CD14-positive monocyte (primary cell): ENCODE data around the gene ADCY2. TPM values are rescaled to one million over a fixed set of nuclear protein-coding genes. Genes with fewer than 3 reads are reported as not detected.
A peak's percentile ranks its signal among the peaks of the same experiment; 100 is the strongest.

ENCODE experiments used
- DNase-seq, 3 donors: peaks; one replicate each; pipeline ENCODE4 v3.0.0-alpha.2; 2011 to 2022
- H2AFZ ChIP-seq: 2 replicates; pipeline ENCODE4 v1.6.0; 2012; ENCODE audit warnings: mild to moderate bottlenecking, low read depth, low read length, inconsistent platforms; ENCODE audit not compliant: insufficient read depth, poor library complexity, severe bottlenecking
- H3K27ac ChIP-seq, 2 donors: 1 replicate in 1 of 2; 2 replicates in 1 of 2; pipeline ENCODE4 v1.5.1; 2012 to 2013; ENCODE audit warnings: low read length in 2 of 2, control low read depth in 1 of 2, inconsistent platforms in 1 of 2, low read depth in 1 of 2, mild to moderate bottlenecking in 1 of 2
- H3K27me3 ChIP-seq, 2 donors: one replicate each; pipeline versions ENCODE4 v1.6.0 to v1.6.1; 2011 to 2013; ENCODE audit warnings: low read length in 2 of 2; ENCODE audit not compliant: control insufficient read depth in 2 of 2, insufficient read depth in 2 of 2
- H3K36me3 ChIP-seq, 2 donors: replicated peaks in 1 of 2; 1 replicate in 1 of 2; 2 replicates in 1 of 2; pipeline versions ENCODE4 v1.5.1 to v1.6.1; 2012 to 2013; ENCODE audit warnings: low read length in 2 of 2, control low read depth in 1 of 2, inconsistent platforms in 1 of 2, mild to moderate bottlenecking in 1 of 2; ENCODE audit not compliant: insufficient read depth in 2 of 2, control insufficient read depth in 1 of 2
- H3K4me1 ChIP-seq, 2 donors: 1 replicate in 1 of 2; 2 replicates in 1 of 2; pipeline versions ENCODE4 v1.5.1 to v1.6.1; 2012 to 2013; ENCODE audit warnings: low read length in 2 of 2, control low read depth in 1 of 2, inconsistent platforms in 1 of 2, mild to moderate bottlenecking in 1 of 2, moderate library complexity in 1 of 2; ENCODE audit not compliant: insufficient read depth in 2 of 2, control insufficient read depth in 1 of 2
- H3K4me2 ChIP-seq: replicated peaks from 2 replicates; pipeline ENCODE3; 2012; ENCODE audit warnings: low read length, moderate library complexity, mild to moderate bottlenecking; ENCODE audit not compliant: poor library complexity, severe bottlenecking; ENCODE audit errors: extremely low read depth
- H3K4me3 ChIP-seq, 3 experiments: fragments of 200-600 bp in 1 of 3; sonication (generic) in 1 of 3; replicated peaks in 1 of 3; 1 replicate in 2 of 3; 2 replicates in 1 of 3; pipeline ENCODE4 v1.5.1; 2011 to 2013; ENCODE audit warnings: low read length in 3 of 3, mild to moderate bottlenecking in 3 of 3, control low read depth in 2 of 3, low read depth in 2 of 3, inconsistent platforms in 1 of 3, moderate library complexity in 1 of 3
- H3K79me2 ChIP-seq: 2 replicates; pipeline ENCODE4 v1.6.0; 2012; ENCODE audit warnings: mild to moderate bottlenecking, control low read depth, inconsistent platforms, low read length, moderate library complexity; ENCODE audit not compliant: insufficient read depth
- H3K9ac ChIP-seq: 2 replicates; pipeline ENCODE4 v1.6.0; 2017; ENCODE audit warnings: low read length, mild to moderate bottlenecking; ENCODE audit not compliant: insufficient read depth, poor library complexity, severe bottlenecking
- H3K9me3 ChIP-seq, 2 donors: replicated peaks in 1 of 2; 1 replicate in 1 of 2; 2 replicates in 1 of 2; pipeline versions ENCODE4 v1.5.1 to v1.6.1; 2012 to 2013; ENCODE audit warnings: low read length in 2 of 2, control low read depth in 1 of 2; ENCODE audit not compliant: control insufficient read depth in 1 of 2, insufficient read depth in 1 of 2
- H4K20me1 ChIP-seq: 2 replicates; pipeline ENCODE4 v1.6.0; 2012; ENCODE audit warnings: mild to moderate bottlenecking, low read length, control low read depth, moderate library complexity; ENCODE audit not compliant: insufficient read depth
- H3K27ac Mint-ChIP-seq, 7 donors: one replicate each; pipeline ENCODE4 v1.8.0; 2020; ENCODE audit warnings: mild to moderate bottlenecking in 7 of 7, mixed read lengths in 7 of 7, moderate library complexity in 6 of 7, inconsistent platforms in 2 of 7
- H3K27me3 Mint-ChIP-seq, 3 donors: one replicate each; pipeline ENCODE4 v1.8.0; 2021 to 2022; ENCODE audit warnings: low read depth in 3 of 3, mild to moderate bottlenecking in 3 of 3, mixed read lengths in 3 of 3, moderate library complexity in 3 of 3, inconsistent platforms in 1 of 3
- H3K36me3 Mint-ChIP-seq, 2 donors: one replicate each; pipeline ENCODE4 v1.8.0; 2020; ENCODE audit warnings: mixed read lengths in 2 of 2, inconsistent platforms in 1 of 2, mild to moderate bottlenecking in 1 of 2
- H3K4me1 Mint-ChIP-seq: one replicate; pipeline ENCODE4 v1.8.0; 2020; ENCODE audit warnings: mild to moderate bottlenecking, mixed read lengths
- H3K4me3 Mint-ChIP-seq, 2 donors: one replicate each; pipeline ENCODE4 v1.8.0; 2020; ENCODE audit warnings: mild to moderate bottlenecking in 2 of 2, mixed read lengths in 2 of 2, moderate library complexity in 1 of 2
- H3K9me3 Mint-ChIP-seq, 7 donors: one replicate each; pipeline ENCODE4 v1.8.0; 2020 to 2022; ENCODE audit warnings: mixed read lengths in 7 of 7, mild to moderate bottlenecking in 6 of 7, moderate library complexity in 6 of 7, inconsistent platforms in 2 of 7
- CTCF ChIP-seq: fragments of 200-600 bp; IDR thresholded peaks from one replicate; pipeline ENCODE4 v1.8.0; 2022; ENCODE audit warnings: antibody characterized with exemption, mild to moderate bottlenecking
- WGBS: methylation state at CpG from one replicate; pipeline ENCODE4 v1.1.5; 2013; ENCODE audit warnings: missing lambda C conversion rate; ENCODE audit not compliant: insufficient coverage; 5-methylcytosine and 5-hydroxymethylcytosine counted together
- intact Hi-C, 2 donors: fragments of 100-400 bp; cut with micrococcal nuclease; formaldehyde crosslinking; loops; one replicate each; pipeline versions ENCODE4 v1.15.0 to v1.15.1; 2023
- polyA plus RNA-seq, 3 donors: library from polyadenylated mRNA; depleted of rRNA in 1 of 3; unstranded in 2 of 3; stranded (reverse) in 1 of 3; fragments of 300-500 nt in 2 of 3; fragments of >200 nt in 1 of 3; fragmentation: Illumina TruSeq in 2 of 3; gene quantifications; 1 replicate in 2 of 3; 2 replicates in 1 of 3; pipeline ENCODE4 v1.2.3, GENCODE V29; 2012 to 2021

ADCY2 gene
- polyA plus RNA-seq, 3 donors, result not detected

- Histone ChIP-seq H3K9me3 (peaks cover 0 to 15% of the 10 kb centered on the region in 2 donors), H3K4me2 (peak overlapping the region; percentile 62), H3K4me3 (peak overlapping the region in 1 of 3 experiments; percentile 59), H3K9ac (no peak overlapping the region), H3K36me3 (no peaks in the 10 kb centered on the region), H4K20me1 (no peaks in the 10 kb centered on the region), H3K27ac (no peak overlapping the region), H3K79me2 (no peaks in the 10 kb centered on the region), H3K4me1 (peaks cover 8 to 11% of the 10 kb centered on the region in 2 donors), H2AFZ (peak overlapping the region; percentile 56), H3K27me3 (peaks cover 48 to 60% of the 10 kb centered on the region in 2 donors)
- Mint-ChIP-seq H3K36me3 (peaks cover 0 to 2% of the 10 kb centered on the region in 2 donors), H3K9me3 (peaks cover 2 to 26% (median 21%) of the 10 kb centered on the region in 7 donors), H3K27ac (peak overlapping the region in 1 of 7 donors; percentile 73), H3K4me3 (peak overlapping the region; percentile 37 to 91), H3K4me1 (peaks cover 10% of the 10 kb centered on the region), H3K27me3 (peaks cover 47 to 63% (median 59%) of the 10 kb centered on the region in 3 donors)
- no peak for TF ChIP-seq CTCF
- intact Hi-C loops, result no loop called here
- DNase-seq, result no peak
- 60% methylated on average over 15 of the region's 16 CpGs for WGBS
These were observed 455.3 kb downstream of the ADCY2 start for GRCh38 chr5:7851240-7851592.

GRCh38 chr5:7851617-7852289 lies 455.8 kb downstream of the ADCY2 start:
- no peak for DNase-seq
- peaks cover 2 to 26% (median 21%) of the 10 kb centered on the region in 7 donors for H3K9me3 Mint-ChIP-seq
- no peaks in the 10 kb centered on the region for H4K20me1 ChIP-seq
- peaks cover 10% of the 10 kb centered on the region for H3K4me1 Mint-ChIP-seq
- H3K27me3 ChIP-seq, result peaks cover 45 to 57% of the 10 kb centered on the region in 2 donors
- no peaks in the 10 kb centered on the region for H3K79me2 ChIP-seq
- H3K4me2 ChIP-seq, result no peak overlapping the region
- no peak overlapping the region for H3K27ac ChIP-seq
- no peaks in the 10 kb centered on the region for H3K36me3 ChIP-seq
- WGBS, result 98% methylated on average over 5 of the region's 8 CpGs
- peak overlapping the region in 1 of 2 donors; percentile 91 for H3K4me3 Mint-ChIP-seq
- TF ChIP-seq CTCF, result no peak
- H3K4me1 ChIP-seq, result peaks cover 8 to 11% of the 10 kb centered on the region in 2 donors
- no peak overlapping the region for H3K9ac ChIP-seq
- peaks cover 0 to 2% of the 10 kb centered on the region in 2 donors for H3K36me3 Mint-ChIP-seq
- no peak overlapping the region for H2AFZ ChIP-seq
- no peak overlapping the region for H3K27ac Mint-ChIP-seq
- peaks cover 41 to 58% (median 54%) of the 10 kb centered on the region in 3 donors for H3K27me3 Mint-ChIP-seq
- intact Hi-C loops, result no loop called here
- H3K4me3 ChIP-seq, result no peak overlapping the region
- H3K9me3 ChIP-seq, result peaks cover 0 to 15% of the 10 kb centered on the region in 2 donors
